T-cell (primary cell): ENCODE results near the gene TPM4. TPM values are rescaled to one million over a fixed set of nuclear protein-coding genes. Genes with fewer than 3 reads are reported as not detected.

ENCODE experiments used
- ATAC-seq, 4 experiments: fragments of 200-7000 bp in 3 of 4; fragments of 150-1000 bp in 1 of 4; cut with Tn5 transposase; replicated peaks in 1 of 4; 1 replicate in 3 of 4; 2 replicates in 1 of 4; pipeline ENCODE4 v1.10.0; 2021; ENCODE audit warnings: moderate library complexity in 3 of 4, mild to moderate bottlenecking in 2 of 4, moderate number of reproducible peaks in 1 of 4
- CTCF ChIA-PET, 2 donors: fragments of 300-600 bp; sonication (Branson Sonifier 250); formaldehyde crosslinking; loops; one replicate each; lab custom pipeline; 2022; ENCODE audit warnings: antibody characterized with exemption in 2 of 2; lab: Charles Lee
- POLR2A ChIA-PET, 2 donors: fragments of 300-600 bp; sonication (Branson Sonifier 250); formaldehyde crosslinking; loops; one replicate each; lab custom pipeline; 2022; ENCODE audit warnings: antibody characterized with exemption in 2 of 2; lab: Charles Lee
- DNase-seq, 35 experiments: peaks; one replicate each; pipeline versions ENCODE4 v3.0.0 to v3.0.0-alpha.2; 2013 to 2023
- H3K27ac ChIP-seq: one replicate; pipeline ENCODE4 v1.5.1; 2013; ENCODE audit warnings: low read length
- H3K27me3 ChIP-seq, 2 experiments: replicated peaks in 1 of 2; 1 replicate in 1 of 2; 2 replicates in 1 of 2; pipeline versions ENCODE4 v1.6.1 to v1.7.0; 2013; ENCODE audit warnings: low read length in 1 of 2, mixed read lengths in 1 of 2; ENCODE audit not compliant: control insufficient read depth in 2 of 2, insufficient read depth in 2 of 2; ENCODE audit errors: extremely low read depth in 1 of 2
- H3K36me3 ChIP-seq, 2 donors: 1 replicate in 1 of 2; 2 replicates in 1 of 2; pipeline versions ENCODE4 v1.6.1 to v1.7.0; 2013; ENCODE audit warnings: low read length in 1 of 2; ENCODE audit not compliant: control insufficient read depth in 2 of 2, insufficient read depth in 1 of 2; ENCODE audit errors: extremely low read depth in 1 of 2
- H3K4me1 ChIP-seq, 2 experiments: 1 replicate in 1 of 2; 2 replicates in 1 of 2; pipeline versions ENCODE4 v1.6.1 to v1.7.0; 2013; ENCODE audit warnings: low read length in 2 of 2, mixed read lengths in 1 of 2; ENCODE audit not compliant: insufficient read depth in 2 of 2, control insufficient read depth in 1 of 2; ENCODE audit errors: extremely low read depth in 1 of 2
- H3K4me3 ChIP-seq, 2 donors: 1 replicate in 1 of 2; 2 replicates in 1 of 2; pipeline versions ENCODE4 v1.5.1 to v1.7.0; 2013; ENCODE audit warnings: mild to moderate bottlenecking in 2 of 2, low read length in 1 of 2, moderate library complexity in 1 of 2; ENCODE audit not compliant: control insufficient read depth in 1 of 2; ENCODE audit errors: extremely low read depth in 1 of 2
- H3K9me3 ChIP-seq: 2 replicates; pipeline ENCODE4 v1.7.0; 2013
- H3K27ac Mint-ChIP-seq, 2 donors: one replicate each; pipeline ENCODE4 v1.8.0; 2020 to 2021; ENCODE audit warnings: mild to moderate bottlenecking in 2 of 2, mixed read lengths in 2 of 2
- H3K27me3 Mint-ChIP-seq, 2 donors: one replicate each; pipeline ENCODE4 v1.8.0; 2021 to 2022; ENCODE audit warnings: mixed read lengths in 2 of 2
- H3K36me3 Mint-ChIP-seq: one replicate; pipeline ENCODE4 v1.8.0; 2021; ENCODE audit warnings: mixed read lengths
- H3K4me1 Mint-ChIP-seq, 3 donors: one replicate each; pipeline ENCODE4 v1.8.0; 2020 to 2022; ENCODE audit warnings: mixed read lengths in 3 of 3, mild to moderate bottlenecking in 1 of 3
- H3K4me3 Mint-ChIP-seq, 3 donors: one replicate each; pipeline ENCODE4 v1.8.0; 2020 to 2022; ENCODE audit warnings: mild to moderate bottlenecking in 3 of 3, mixed read lengths in 3 of 3, moderate library complexity in 3 of 3
- H3K9me3 Mint-ChIP-seq, 3 donors: one replicate each; pipeline ENCODE4 v1.8.0; 2020 to 2022; ENCODE audit warnings: mixed read lengths in 3 of 3
- whole genome bisulfite sequencing: methylation state at CpG from one replicate; pipeline ENCODE4 v1.1.5; 2013; ENCODE audit warnings: missing lambda C conversion rate; ENCODE audit not compliant: insufficient coverage; 5-methylcytosine and 5-hydroxymethylcytosine counted together
- total RNA-seq, 35 experiments: library from RNA in 6 of 35; stranded (reverse) in 6 of 35; fragments of 120-200 nt in 1 of 35; gene quantifications; one replicate each; pipeline versions ENCODE4 v1.2.1 to v1.2.4 and lab custom pipeline; 2013 to 2026

The TPM4 gene
- total RNA-seq, 5 donors from 2014 or later (not counting 1 experiment from before 2014, with no cell fraction given) = 83.6 to 189 (median 99.5) TPM

DNA sequence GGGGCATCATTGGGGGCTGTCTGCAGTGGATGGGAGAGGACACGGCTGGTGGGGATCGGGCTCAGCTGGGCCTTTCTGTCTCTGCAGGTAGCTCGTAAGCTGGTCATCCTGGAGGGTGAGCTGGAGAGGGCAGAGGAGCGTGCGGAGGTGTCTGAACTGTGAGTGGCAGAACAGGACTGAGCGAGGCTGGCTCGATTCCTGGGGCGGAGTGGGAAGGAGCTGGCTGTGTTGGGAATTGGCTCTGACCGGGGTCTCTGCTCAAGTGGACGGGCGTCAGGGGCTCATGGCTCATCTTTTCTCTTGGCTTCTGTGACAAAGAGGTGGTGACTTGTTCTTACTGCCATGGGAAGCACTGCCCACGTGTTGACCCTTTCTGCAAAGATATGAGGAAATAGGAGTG, 11.6 kb downstream of the TPM4 start:
- DNase-seq (no peak), ATAC-seq (no peak)
- WGBS = 98% methylated on average over 12 of the region's 12 CpGs
- POLR2A ChIA-PET = interaction anchor here in 1 of 2 donors (0.7 kb wide), 1 partner anchor 30 kb away, joined by 4 read pairs; no protein-coding TSS in a partner anchor
- Histone ChIP-seq H3K4me1 (peaks cover 21 to 48% of the 10 kb centered on the region in 2 experiments), H3K36me3 (peaks cover 10 to 89% of the 10 kb centered on the region in 2 donors), H3K9me3 (no peaks in the 10 kb centered on the region), H3K27me3 (no peaks in the 10 kb centered on the region), H3K27ac (no peak overlapping the region), H3K4me3 (no peak overlapping the region)
- no peaks in the 10 kb centered on the region for H3K9me3 Mint-ChIP-seq
- peak overlapping the region; percentile 52 to 58 for H3K27ac Mint-ChIP-seq
- H3K4me3 Mint-ChIP-seq = peak overlapping the region in 1 of 3 donors; percentile 20
- peaks cover 41 to 45% (median 42%) of the 10 kb centered on the region in 3 donors for H3K4me1 Mint-ChIP-seq
- peaks cover 51% of the 10 kb centered on the region for H3K36me3 Mint-ChIP-seq
- H3K27me3 Mint-ChIP-seq = no peaks in the 10 kb centered on the region
- CTCF ChIA-PET = no interaction called here

DNA sequence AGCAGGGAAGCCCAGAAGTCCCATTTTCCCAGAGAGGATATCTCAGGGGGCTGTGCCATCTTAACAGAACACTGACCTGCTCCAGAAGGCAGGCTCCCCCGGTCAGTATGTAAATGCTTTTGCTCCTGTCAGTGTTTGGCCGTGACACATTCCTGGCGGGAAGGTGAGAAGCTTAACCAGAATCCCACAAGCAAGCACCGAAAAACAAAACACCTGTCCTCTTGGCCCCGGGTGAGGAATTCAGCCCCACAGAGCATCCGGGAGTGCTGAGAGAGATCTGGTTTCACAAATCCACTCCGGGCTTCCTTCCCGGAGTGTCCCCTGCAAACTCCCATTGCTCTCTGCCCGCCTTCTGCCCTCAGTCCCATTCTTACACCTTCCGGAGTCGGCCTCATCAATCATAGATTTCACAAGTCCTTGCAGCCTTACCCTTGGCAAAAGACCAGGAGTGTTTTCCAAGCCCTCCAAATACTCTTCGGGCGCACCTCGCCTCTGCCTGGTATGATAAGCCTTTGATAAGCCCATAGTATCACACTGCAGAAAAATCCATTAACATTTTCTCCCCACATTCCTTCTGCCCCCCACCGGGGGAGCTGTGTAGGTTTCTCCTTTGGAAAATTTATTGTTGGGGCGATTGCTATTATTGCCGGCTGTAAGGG, 12.2 kb downstream of the TPM4 start:
- Mint-ChIP-seq H3K27me3 (no peaks in the 10 kb centered on the region), H3K9me3 (no peaks in the 10 kb centered on the region), H3K4me3 (no peak overlapping the region), H3K27ac (peak overlapping the region; percentile 58 to 77), H3K36me3 (peaks cover 52% of the 10 kb centered on the region), H3K4me1 (peaks cover 38 to 50% (median 40%) of the 10 kb centered on the region in 3 donors)
- DNase-seq (no peak), ATAC-seq (no peak)
- ChIA-PET CTCF (interaction anchor here (0.6 to 1.6 kb wide), 2 partner anchors 21 to 58 kb away, joined by 4 to 5 read pairs; no protein-coding TSS in a partner anchor), POLR2A (no interaction called here)
- Histone ChIP-seq H3K4me1 (peaks cover 21 to 45% of the 10 kb centered on the region in 2 experiments), H3K36me3 (peaks cover 10 to 89% of the 10 kb centered on the region in 2 donors), H3K9me3 (no peaks in the 10 kb centered on the region), H3K4me3 (no peak overlapping the region), H3K27ac (no peak overlapping the region), H3K27me3 (no peaks in the 10 kb centered on the region)
- WGBS = 97% methylated on average over 12 of the region's 17 CpGs

DNA sequence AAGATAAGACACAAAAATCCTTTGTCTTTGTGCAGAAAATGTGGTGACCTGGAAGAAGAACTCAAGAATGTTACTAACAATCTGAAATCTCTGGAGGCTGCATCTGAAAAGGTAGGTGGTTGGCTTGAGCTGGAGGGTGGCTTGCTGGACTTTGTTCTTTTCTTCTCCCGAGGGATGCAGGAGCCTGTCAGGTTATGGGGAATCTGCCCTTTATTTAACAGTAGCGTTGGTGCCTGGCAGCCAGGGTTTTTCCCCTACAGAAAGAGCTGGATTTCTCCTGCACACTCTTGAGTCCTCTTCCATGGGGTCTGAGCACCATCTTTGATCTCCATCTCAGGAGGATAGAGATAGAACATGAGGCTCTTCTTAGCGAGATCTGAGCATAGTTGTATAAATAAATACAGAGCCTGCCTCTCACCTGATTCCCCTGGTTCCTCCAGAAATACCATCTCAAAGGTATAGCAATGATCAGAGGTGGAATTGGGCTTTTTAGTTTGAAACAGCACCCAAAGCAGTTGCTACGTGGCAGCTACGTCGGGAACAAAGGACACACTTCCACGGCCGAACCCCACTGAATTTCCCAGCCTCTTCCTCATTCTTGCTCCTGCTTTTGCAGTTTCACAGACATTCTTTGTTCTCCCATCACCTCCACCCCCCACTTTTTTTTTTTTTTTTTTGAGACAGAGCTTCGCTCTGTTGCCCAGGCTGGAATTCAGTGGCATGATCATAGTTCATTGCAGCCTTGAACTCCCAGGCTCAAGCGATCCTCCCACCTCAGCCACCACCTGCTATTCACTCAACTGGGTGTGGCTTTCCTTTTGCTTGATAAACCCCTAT, 12.9 kb downstream of the TPM4 start:
- H3K27me3 Mint-ChIP-seq = no peaks in the 10 kb centered on the region
- H3K4me1 ChIP-seq = peaks cover 20 to 42% of the 10 kb centered on the region in 2 experiments
- no peak for DNase-seq
- H3K9me3 ChIP-seq = no peaks in the 10 kb centered on the region
- H3K27ac ChIP-seq = no peak overlapping the region
- no peaks in the 10 kb centered on the region for H3K9me3 Mint-ChIP-seq
- peak overlapping the region; percentile 66 for H3K27ac Mint-ChIP-seq
- H3K36me3 ChIP-seq = peaks cover 8 to 90% of the 10 kb centered on the region in 2 donors
- ChIA-PET POLR2A (interaction anchor here in 1 of 2 donors (0.6 kb wide), 1 partner anchor 63 kb away, joined by 3 read pairs; no protein-coding TSS in a partner anchor), CTCF (interaction anchor here (0.6 to 1.6 kb wide), 3 partner anchors 22 to 58 kb away, joined by 4 to 5 read pairs (median 4); no protein-coding TSS in a partner anchor)
- no peak overlapping the region for H3K4me3 Mint-ChIP-seq
- H3K27me3 ChIP-seq = no peaks in the 10 kb centered on the region
- H3K36me3 Mint-ChIP-seq = peaks cover 52% of the 10 kb centered on the region
- WGBS = 94% methylated on average over 7 of the region's 10 CpGs
- no peak overlapping the region for H3K4me3 ChIP-seq
- H3K4me1 Mint-ChIP-seq = peaks cover 41 to 50% (median 41%) of the 10 kb centered on the region in 3 donors
- ATAC-seq = no peak

GRCh38 chr19:16091546-16092475, 15.5 kb downstream of the TPM4 start:
- H3K36me3 Mint-ChIP-seq = peaks cover 49% of the 10 kb centered on the region
- Histone ChIP-seq H3K4me3 (no peak overlapping the region), H3K36me3 (peaks cover 17 to 97% of the 10 kb centered on the region in 2 donors), H3K4me1 (peaks cover 11 to 37% of the 10 kb centered on the region in 2 experiments), H3K27me3 (no peaks in the 10 kb centered on the region), H3K27ac (no peak overlapping the region), H3K9me3 (no peaks in the 10 kb centered on the region)
- 100% methylated on average over 3 of the region's 13 CpGs for WGBS
- H3K27ac Mint-ChIP-seq = peak overlapping the region in 1 of 2 donors; percentile 37
- H3K9me3 Mint-ChIP-seq = no peaks in the 10 kb centered on the region
- H3K27me3 Mint-ChIP-seq = no peaks in the 10 kb centered on the region
- POLR2A ChIA-PET = no interaction called here
- CTCF ChIA-PET = no interaction called here
- H3K4me1 Mint-ChIP-seq = peaks cover 35 to 43% (median 36%) of the 10 kb centered on the region in 3 donors
- ATAC-seq = no peak
- no peak for DNase-seq
- no peak overlapping the region for H3K4me3 Mint-ChIP-seq

DNA sequence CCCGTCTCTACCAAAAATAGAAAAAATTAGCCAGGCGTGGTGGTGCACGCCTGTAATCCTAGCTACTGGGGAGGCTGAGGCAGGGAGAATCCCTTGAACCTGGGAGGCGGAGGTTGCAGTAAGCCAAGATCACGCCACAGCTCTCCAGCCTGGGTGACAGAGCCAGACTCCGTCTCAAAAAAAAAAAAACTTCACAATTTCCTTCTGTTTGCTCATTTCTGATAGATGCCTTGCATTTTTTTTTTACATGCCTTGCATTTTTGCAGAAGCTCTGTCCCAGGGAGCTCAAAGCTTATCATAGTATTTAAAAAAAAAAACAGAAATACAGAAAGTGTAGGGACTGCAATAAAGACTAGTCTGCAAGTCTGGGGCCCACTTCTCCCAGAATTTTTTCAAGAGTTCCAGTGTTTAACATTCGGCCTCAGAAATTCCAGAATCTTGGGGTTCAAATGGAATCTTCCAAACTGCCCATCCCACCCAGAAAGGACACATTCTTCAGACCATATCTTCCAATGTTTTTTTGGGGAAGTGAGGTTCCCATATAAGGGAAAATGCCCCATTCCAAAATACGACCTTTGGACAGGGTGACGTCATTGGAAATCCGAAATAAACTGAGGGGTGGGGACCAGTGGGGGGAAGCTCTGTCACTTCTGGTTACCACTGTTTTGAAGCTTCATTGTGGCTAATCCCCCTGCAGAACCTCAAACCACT, 18.2 kb downstream of the TPM4 start:
- Histone ChIP-seq H3K36me3 (peaks cover 25 to 93% of the 10 kb centered on the region in 2 donors), H3K4me3 (no peak overlapping the region), H3K27ac (peak overlapping the region; percentile 1), H3K9me3 (no peaks in the 10 kb centered on the region), H3K4me1 (peaks cover 10 to 24% of the 10 kb centered on the region in 2 experiments), H3K27me3 (no peaks in the 10 kb centered on the region)
- 95% methylated on average over 3 of the region's 10 CpGs for WGBS
- Mint-ChIP-seq H3K27me3 (no peaks in the 10 kb centered on the region), H3K4me3 (peak overlapping the region in 1 of 3 donors; percentile 51), H3K4me1 (peaks cover 25 to 43% (median 28%) of the 10 kb centered on the region in 3 donors), H3K27ac (peak overlapping the region; percentile 90 to 92), H3K9me3 (no peaks in the 10 kb centered on the region), H3K36me3 (peaks cover 48% of the 10 kb centered on the region)
- ChIA-PET CTCF (interaction anchor here (0.5 to 1.1 kb wide), 3 partner anchors 16 to 1518 kb away, joined by 3 to 4 read pairs (median 3); no protein-coding TSS in a partner anchor), POLR2A (interaction anchor here in 1 of 2 donors (1.5 to 2.4 kb wide), 2 partner anchors 8 to 24 kb away, joined by 5 to 8 read pairs; no protein-coding TSS in a partner anchor)
- peak in 2 of 35 experiments; percentile 32 for DNase-seq
- ATAC-seq = no peak
